GM03348 (cell line): Measurements from ENCODE around the gene FLYWCH1.
"Not testable (repeated sequence)": the region's sequence is repeated elsewhere in the genome, so short reads cannot be mapped to it uniquely, and the experiment has no call there.

Experiments used
- DNase-seq: peaks from one replicate; pipeline ENCODE4 v3.0.0; 2012; ENCODE audit warnings: low spot score

Gene FLYWCH1

GRCh38 chr16:2925951-2926649 lies 14.4 kb downstream of the FLYWCH1 start:
- no peak for DNase-seq

- no peak for DNase-seq
These were observed 14.9 kb downstream of the FLYWCH1 start for GRCh38 chr16:2926650-2926999.

GRCh38 chr16:2927010-2927646 lies 15.4 kb downstream of the FLYWCH1 start:
- peak; percentile 85 for DNase-seq

GRCh38 chr16:2928151-2928550 lies 16.4 kb downstream of the FLYWCH1 start:
- not testable (repeated sequence) for DNase-seq

- DNase-seq: no peak
These were observed 17.1 kb downstream of the FLYWCH1 start for GRCh38 chr16:2928796-2929195.

GRCh38 chr16:2929693-2930092 lies 18.0 kb downstream of the FLYWCH1 start:
- no peak for DNase-seq

- no peak for DNase-seq
These were observed 18.5 kb downstream of the FLYWCH1 start for GRCh38 chr16:2930236-2930635.

GRCh38 chr16:2931231-2931914 lies 19.6 kb downstream of the FLYWCH1 start:
- DNase-seq: not testable (repeated sequence)

GRCh38 chr16:2933136-2933535 lies 21.4 kb downstream of the FLYWCH1 start:
- no peak for DNase-seq

- DNase-seq: no peak
These were observed 22.0 kb downstream of the FLYWCH1 start for GRCh38 chr16:2933701-2934100.

GRCh38 chr16:2934450-2934849 lies 22.7 kb downstream of the FLYWCH1 start:
- DNase-seq: no peak

GRCh38 chr16:2936436-2937011 lies 24.8 kb downstream of the FLYWCH1 start:
- DNase-seq: no peak

GRCh38 chr16:2937170-2937569 lies 25.4 kb downstream of the FLYWCH1 start:
- peak; percentile 1 for DNase-seq

GRCh38 chr16:2938206-2938605 lies 26.5 kb downstream of the FLYWCH1 start:
- no peak for DNase-seq

- no peak for DNase-seq
These were observed 28.2 kb downstream of the FLYWCH1 start for GRCh38 chr16:2939968-2940367.

GRCh38 chr16:2942045-2942444 lies 30.3 kb downstream of the FLYWCH1 start:
- DNase-seq: no peak

GRCh38 chr16:2943716-2944115 lies 32.0 kb downstream of the FLYWCH1 start:
- DNase-seq: not testable (repeated sequence)

- no peak for DNase-seq
These were observed 34.9 kb downstream of the FLYWCH1 start for GRCh38 chr16:2946649-2947048.

GRCh38 chr16:2948807-2949704 lies 37.3 kb downstream of the FLYWCH1 start:
- DNase-seq: no peak

GRCh38 chr16:2949705-2950352 lies 38.1 kb downstream of the FLYWCH1 start:
- no peak for DNase-seq

- no peak for DNase-seq
These were observed 38.6 kb downstream of the FLYWCH1 start for GRCh38 chr16:2950353-2950724.
